Measurements from ENCODE around the gene PLD2.

The PLD2 gene

DNA sequence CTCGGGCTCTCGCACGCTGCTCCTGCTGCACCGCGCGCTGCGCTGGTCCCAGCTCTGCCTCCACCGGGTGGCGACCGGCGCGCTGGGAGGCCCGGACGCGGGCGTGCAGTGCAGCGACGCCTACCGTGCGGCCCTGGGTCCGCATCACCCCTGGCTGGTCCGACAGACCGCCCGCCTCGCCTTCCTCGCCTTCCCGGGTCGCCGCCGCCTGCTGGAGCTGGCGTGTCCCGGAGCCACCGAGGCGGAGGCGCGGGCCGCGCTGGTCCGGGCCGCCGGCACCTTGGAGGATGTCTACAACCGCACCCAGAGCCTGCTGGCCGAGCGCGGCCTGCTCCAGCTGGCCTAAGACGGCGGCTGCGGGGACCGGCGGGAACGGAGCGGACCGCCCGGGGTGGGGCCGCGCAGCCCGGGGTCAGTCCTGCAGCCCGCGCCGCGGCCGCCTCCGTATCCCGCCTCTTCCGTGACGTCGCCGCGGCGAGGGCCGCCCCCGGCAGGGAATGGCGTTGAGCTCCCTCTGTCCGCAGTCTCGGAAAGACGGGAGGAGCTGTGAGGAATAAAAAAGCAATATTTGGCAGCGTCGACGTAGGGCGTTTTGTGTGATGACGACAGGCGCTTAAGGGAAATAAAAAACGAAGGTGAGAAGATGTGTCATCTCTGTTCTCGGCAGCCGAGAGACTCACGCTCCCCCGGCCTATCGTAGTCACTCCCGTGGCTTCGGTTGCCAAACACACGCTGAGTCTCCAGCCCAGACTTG, 16.8 kb upstream of the PLD2 start (continued):
- peak; percentile 17; the same call in 1 of the 2 replicates for TF ChIP-seq TSHZ1 (tag by site-specific recombination; IDR thresholded peaks at IDR 0.05; ENCODE audit: borderline replicate concordance)
- no peak; the same call in 1 of the 2 replicates for TF ChIP-seq ZNF37A (tag by site-specific recombination; IDR thresholded peaks at IDR 0.05)
- no peak for TF ChIP-seq ZNF768 (tag by site-specific recombination; IDR thresholded peaks at IDR 0.05)
- no peak; the same call in 1 of the 2 replicates for TF ChIP-seq ZXDB (tag by site-specific recombination; IDR thresholded peaks at IDR 0.05)
- no peak for TF ChIP-seq HOXC10 (CRISPR knock-in tag; IDR thresholded peaks at IDR 0.05)
- TF ChIP-seq, protein P1, sequence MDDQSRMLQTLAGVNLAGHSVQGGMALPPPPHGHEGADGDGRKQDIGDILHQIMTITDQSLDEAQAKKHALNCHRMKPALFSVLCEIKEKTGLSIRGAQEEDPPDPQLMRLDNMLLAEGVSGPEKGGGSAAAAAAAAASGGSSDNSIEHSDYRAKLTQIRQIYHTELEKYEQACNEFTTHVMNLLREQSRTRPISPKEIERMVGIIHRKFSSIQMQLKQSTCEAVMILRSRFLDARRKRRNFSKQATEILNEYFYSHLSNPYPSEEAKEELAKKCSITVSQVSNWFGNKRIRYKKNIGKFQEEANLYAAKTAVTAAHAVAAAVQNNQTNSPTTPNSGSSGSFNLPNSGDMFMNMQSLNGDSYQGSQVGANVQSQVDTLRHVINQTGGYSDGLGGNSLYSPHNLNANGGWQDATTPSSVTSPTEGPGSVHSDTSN (CRISPR knock-in tag; IDR thresholded peaks at IDR 0.05), result peak; percentile 90
- no peak for TF ChIP-seq ZNF18 (tag by site-specific recombination; IDR thresholded peaks at IDR 0.05)
- no peak for TF ChIP-seq ZNF747 (tag by site-specific recombination; IDR thresholded peaks at IDR 0.05)
- TF ChIP-seq TCF7L2 (IDR thresholded peaks at IDR 0.05; ENCODE audit: borderline replicate concordance, low read depth, low read length), result no peak
- no peak for TF ChIP-seq ZNF473 (tag by site-specific recombination; IDR thresholded peaks at IDR 0.05)
- no peak for TF ChIP-seq ZNF416 (tag by site-specific recombination; IDR thresholded peaks at IDR 0.05)
- TF ChIP-seq ZNF549 (tag by site-specific recombination; IDR thresholded peaks at IDR 0.05), result no peak
- TF ChIP-seq ZNF654 (tag by site-specific recombination; IDR thresholded peaks at IDR 0.05; ENCODE audit: low read depth), result no peak
- TF ChIP-seq ZNF23 (tag by site-specific recombination; IDR thresholded peaks at IDR 0.05; ENCODE audit: borderline replicate concordance), result no peak
- peak; percentile 66 for TF ChIP-seq SP2 (tag by site-specific recombination; IDR thresholded peaks at IDR 0.05)
- TF ChIP-seq ZNF560 (tag by site-specific recombination; IDR thresholded peaks at IDR 0.05; ENCODE audit: borderline replicate concordance), result no peak
- no peak for TF ChIP-seq ZNF670 (tag by site-specific recombination; IDR thresholded peaks at IDR 0.05; ENCODE audit: low read depth)
- peak; percentile 96 for TF ChIP-seq ZNF366 (tag by site-specific recombination; conservative IDR thresholded peaks at IDR 0.05)
- no peak for TF ChIP-seq RBAK (tag by site-specific recombination; IDR thresholded peaks at IDR 0.05)
- TF ChIP-seq ZNF423 (tag by site-specific recombination; IDR thresholded peaks at IDR 0.05), result peak; percentile 74
- no peak for TF ChIP-seq ZBTB17 (tag by site-specific recombination; IDR thresholded peaks at IDR 0.05)
- no peak for TF ChIP-seq ZNF48 (tag by site-specific recombination; IDR thresholded peaks at IDR 0.05)
- TF ChIP-seq ZFP69B (tag by site-specific recombination; IDR thresholded peaks at IDR 0.05), result no peak; the same call in 1 of the 2 replicates
- TF ChIP-seq, protein P2, sequence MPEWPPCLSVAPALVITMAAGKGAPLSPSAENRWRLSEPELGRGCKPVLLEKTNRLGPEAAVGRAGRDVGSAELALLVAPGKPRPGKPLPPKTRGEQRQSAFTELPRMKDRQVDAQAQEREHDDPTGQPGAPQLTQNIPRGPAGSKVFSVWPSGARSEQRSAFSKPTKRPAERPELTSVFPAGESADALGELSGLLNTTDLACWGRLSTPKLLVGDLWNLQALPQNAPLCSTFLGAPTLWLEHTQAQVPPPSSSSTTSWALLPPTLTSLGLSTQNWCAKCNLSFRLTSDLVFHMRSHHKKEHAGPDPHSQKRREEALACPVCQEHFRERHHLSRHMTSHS (tag by site-specific recombination; IDR thresholded peaks at IDR 0.05), result no peak
- TF ChIP-seq ZNF513 (tag by site-specific recombination; IDR thresholded peaks at IDR 0.05), result peak; percentile 34; the same call in 1 of the 2 replicates
- TF ChIP-seq ZNF626 (tag by site-specific recombination; IDR thresholded peaks at IDR 0.05), result no peak; the same call in 1 of the 2 replicates
- no peak for TF ChIP-seq ZNF548 (tag by site-specific recombination; IDR thresholded peaks at IDR 0.05)
- no peak for TF ChIP-seq ZNF214 (tag by site-specific recombination; IDR thresholded peaks at IDR 0.05; ENCODE audit: borderline replicate concordance)
- no peak for TF ChIP-seq ZNF274 (IDR thresholded peaks at IDR 0.05; ENCODE audit: low read length)
- no peak for TF ChIP-seq ZNF274 (tag by site-specific recombination; IDR thresholded peaks at IDR 0.05; ENCODE audit: borderline replicate concordance)
- peak; percentile 16 for TF ChIP-seq SETDB1 (IDR thresholded peaks at IDR 0.05; ENCODE audit: insufficient read length, low read length)

All from HEK293 (cell line).